DOHH2 (cell line): ENCODE results near the gene PRDM16.

Source experiments
- H3F3A ChIP-seq: fragments of 200-600 bp; sonication (generic), shearing (Covaris generic); 2 replicates; pipeline ENCODE4 v1.6.0; 2016; ENCODE audit warnings: antibody characterized with exemption, mild to moderate bottlenecking; ENCODE audit not compliant: control insufficient read depth, insufficient read depth
- H3K27ac ChIP-seq: fragments of 200-600 bp; sonication (generic); 2 replicates; pipeline ENCODE4 v1.5.1; 2014; ENCODE audit warnings: low read depth, mild to moderate bottlenecking, low read length, moderate library complexity
- H3K27me3 ChIP-seq: fragments of 200-600 bp; sonication (generic); 2 replicates; pipeline ENCODE4 v1.6.1; 2014; ENCODE audit warnings: mild to moderate bottlenecking, low read length, mixed read lengths; ENCODE audit not compliant: control insufficient read depth
- H3K36me3 ChIP-seq: fragments of 200-600 bp; sonication (generic); 2 replicates; pipeline ENCODE4 v1.6.1; 2014; ENCODE audit warnings: mild to moderate bottlenecking, low read length, moderate library complexity, mixed read lengths; ENCODE audit not compliant: control insufficient read depth
- H3K4me1 ChIP-seq: fragments of 200-600 bp; sonication (generic); 2 replicates; pipeline ENCODE4 v1.6.1; 2014; ENCODE audit warnings: mild to moderate bottlenecking, low read length, mixed read lengths; ENCODE audit not compliant: control insufficient read depth
- H3K4me2 ChIP-seq: fragments of 200-600 bp; sonication (generic); 2 replicates; pipeline ENCODE4 v1.6.0; 2014; ENCODE audit warnings: mild to moderate bottlenecking, low read length, moderate library complexity
- H3K4me3 ChIP-seq: fragments of 200-600 bp; sonication (generic); 2 replicates; pipeline ENCODE4 v1.5.1; 2014; ENCODE audit warnings: mild to moderate bottlenecking, low read length, mixed read lengths
- H3K79me2 ChIP-seq: fragments of 200-600 bp; sonication (generic); 2 replicates; pipeline ENCODE4 v1.6.1; 2014; ENCODE audit warnings: mild to moderate bottlenecking, low read length, mixed read lengths; ENCODE audit not compliant: control insufficient read depth
- H3K9me2 ChIP-seq: fragments of 200-600 bp; sonication (generic); replicated peaks from 2 replicates; pipeline ENCODE4 v1.6.1; 2014; ENCODE audit warnings: mild to moderate bottlenecking, low read length, mixed read lengths; ENCODE audit not compliant: control insufficient read depth
- H3K9me3 ChIP-seq: fragments of 200-600 bp; sonication (generic); 2 replicates; pipeline ENCODE4 v1.6.1; 2014; ENCODE audit warnings: antibody characterized with exemption, low read length, mixed read lengths; ENCODE audit not compliant: control insufficient read depth, insufficient read depth
- H4K20me1 ChIP-seq: fragments of 200-600 bp; sonication (generic); 2 replicates; pipeline ENCODE4 v1.6.0; 2014; ENCODE audit warnings: low read depth, mild to moderate bottlenecking, antibody characterized with exemption, low read length, moderate library complexity; ENCODE audit not compliant: control insufficient read depth, insufficient read depth
- EZH2phosphoT487 ChIP-seq: fragments of 200-600 bp; sonication (generic); IDR thresholded peaks from 2 replicates; pipeline ENCODE4 v1.6.1; 2017; ENCODE audit warnings: borderline replicate concordance, mild to moderate bottlenecking, antibody characterized with exemption, low read length, moderate library complexity, mixed read lengths
- TF ChIP-seq, protein P1 (sequence below): fragments of 200-600 bp; sonication (generic); IDR thresholded peaks from one replicate; pipeline ENCODE4 v1.5.1; 2014; ENCODE audit warnings: antibody characterized with exemption, mild to moderate bottlenecking, low read depth, low read length; ENCODE audit not compliant: poor library complexity, severe bottlenecking

The PRDM16 gene

GRCh38 chr1:3241673-3242407 is 172.8 kb downstream of the PRDM16 start:
- Histone ChIP-seq H3K4me3 (no peak overlapping the region), H3K27me3 (no peaks in the 10 kb centered on the region), H4K20me1 (no peaks in the 10 kb centered on the region)

GRCh38 chr1:3242408-3243260 is 173.6 kb downstream of the PRDM16 start:
- Histone ChIP-seq H3K9me3 (no peaks in the 10 kb centered on the region), H3K27ac (no peak overlapping the region), H3K27me3 (no peaks in the 10 kb centered on the region), H3K79me2 (no peaks in the 10 kb centered on the region), H3K4me1 (no peaks in the 10 kb centered on the region), H3K36me3 (no peaks in the 10 kb centered on the region), H3K4me2 (no peak overlapping the region), H3K4me3 (no peak overlapping the region), H3F3A (no peaks in the 10 kb centered on the region), H3K9me2 (no peaks in the 10 kb centered on the region), H4K20me1 (no peaks in the 10 kb centered on the region)
- TF ChIP-seq, protein P1, sequence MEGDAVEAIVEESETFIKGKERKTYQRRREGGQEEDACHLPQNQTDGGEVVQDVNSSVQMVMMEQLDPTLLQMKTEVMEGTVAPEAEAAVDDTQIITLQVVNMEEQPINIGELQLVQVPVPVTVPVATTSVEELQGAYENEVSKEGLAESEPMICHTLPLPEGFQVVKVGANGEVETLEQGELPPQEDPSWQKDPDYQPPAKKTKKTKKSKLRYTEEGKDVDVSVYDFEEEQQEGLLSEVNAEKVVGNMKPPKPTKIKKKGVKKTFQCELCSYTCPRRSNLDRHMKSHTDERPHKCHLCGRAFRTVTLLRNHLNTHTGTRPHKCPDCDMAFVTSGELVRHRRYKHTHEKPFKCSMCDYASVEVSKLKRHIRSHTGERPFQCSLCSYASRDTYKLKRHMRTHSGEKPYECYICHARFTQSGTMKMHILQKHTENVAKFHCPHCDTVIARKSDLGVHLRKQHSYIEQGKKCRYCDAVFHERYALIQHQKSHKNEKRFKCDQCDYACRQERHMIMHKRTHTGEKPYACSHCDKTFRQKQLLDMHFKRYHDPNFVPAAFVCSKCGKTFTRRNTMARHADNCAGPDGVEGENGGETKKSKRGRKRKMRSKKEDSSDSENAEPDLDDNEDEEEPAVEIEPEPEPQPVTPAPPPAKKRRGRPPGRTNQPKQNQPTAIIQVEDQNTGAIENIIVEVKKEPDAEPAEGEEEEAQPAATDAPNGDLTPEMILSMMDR = no peak
- TF ChIP-seq EZH2phosphoT487 = no peak

More at GRCh38 chr1:3241673-3242407, 172.8 kb downstream of the PRDM16 start:
- Histone ChIP-seq H3K9me3 (no peaks in the 10 kb centered on the region), H3K36me3 (no peaks in the 10 kb centered on the region), H3K4me1 (no peaks in the 10 kb centered on the region), H3K27ac (no peak overlapping the region), H3K79me2 (no peaks in the 10 kb centered on the region), H3F3A (no peaks in the 10 kb centered on the region), H3K4me2 (no peak overlapping the region), H3K9me2 (no peaks in the 10 kb centered on the region)
- TF ChIP-seq, protein P1 = no peak
- TF ChIP-seq EZH2phosphoT487 = no peak

- Histone ChIP-seq H3K27ac (no peak overlapping the region), H3K4me3 (no peak overlapping the region), H3K4me2 (no peak overlapping the region), H3K27me3 (no peaks in the 10 kb centered on the region), H3K9me3 (no peaks in the 10 kb centered on the region), H3K36me3 (no peaks in the 10 kb centered on the region), H4K20me1 (no peaks in the 10 kb centered on the region), H3K79me2 (no peaks in the 10 kb centered on the region), H3K4me1 (no peaks in the 10 kb centered on the region), H3F3A (no peaks in the 10 kb centered on the region), H3K9me2 (no peaks in the 10 kb centered on the region)
- TF ChIP-seq EZH2phosphoT487 = no peak
- TF ChIP-seq, protein P1 = no peak
Observed at GRCh38 chr1:3243304-3243703, 174.3 kb downstream of the PRDM16 start.
